HCT116 (cell line): Measurements from ENCODE around the gene VSTM1. TPM values are rescaled to one million over a fixed set of nuclear protein-coding genes. Genes with fewer than 3 reads are reported as not detected.

ENCODE experiments used
- ATAC-seq: fragments of 200-7000 bp; cut with Tn5 transposase; 2 replicates; pipeline ENCODE4 v1.9.1; 2020; ENCODE audit warnings: mild to moderate bottlenecking, moderate library complexity
- BruUV-seq: library from RNA; stranded (reverse); fragments of 400-500 nt; replicated peaks from 2 replicates; lab custom pipeline; 2021; lab: Mats Ljungman, UMichigan
- CTCF ChIA-PET: fragments of 300-600 bp; sonication (Branson Sonifier 250); formaldehyde crosslinking; loops from one replicate; lab custom pipeline; 2021; ENCODE audit warnings: antibody characterized with exemption; lab: Charles Lee
- POLR2A ChIA-PET: fragments of 300-600, 350-600 bp; sonication (Branson Sonifier 250); formaldehyde crosslinking; loops from one replicate; lab custom pipeline; 2021; ENCODE audit warnings: antibody characterized with exemption; lab: Charles Lee
- RAD21 ChIA-PET, 2 experiments: fragments of 300-600 bp; sonication (Branson Sonifier 250); formaldehyde crosslinking; loops; one replicate each; lab custom pipeline; 2023; ENCODE audit warnings: low total read pairs in 2 of 2; ENCODE audit not compliant: uncharacterized antibody in 2 of 2, unreplicated experiment in 2 of 2, low non-redundant PET in 1 of 2; lab: Charles Lee
- DNase-seq: peaks from one replicate; pipeline ENCODE4 v3.0.0-alpha.2; 2010; ENCODE audit warnings: low read depth, low spot score
- H2AFZ ChIP-seq: fragments of 200-600 bp; shearing (Covaris generic), sonication (generic); 2 replicates; pipeline ENCODE4 v1.6.1; 2017; ENCODE audit warnings: low read depth, mixed run types, mixed read lengths, antibody characterized with exemption, low read length; ENCODE audit not compliant: poor library complexity, severe bottlenecking
- H3K27ac ChIP-seq: 2 replicates; pipeline ENCODE4 v1.5.1; 2012; ENCODE audit warnings: low read depth, low read length
- H3K27me3 ChIP-seq: fragments of 200-600 bp; sonication (generic); 2 replicates; pipeline ENCODE4 v1.6.1; 2016; ENCODE audit warnings: mixed run types, low read length, mixed read lengths; ENCODE audit not compliant: insufficient read depth
- H3K36me3 ChIP-seq, 2 experiments: fragments of 200-500 bp in 1 of 2; fragments of 200-600 bp in 1 of 2; sonication (Bioruptor generic) in 1 of 2; sonication (generic) in 1 of 2; 2 replicates each; pipeline versions ENCODE4 v1.5.1 to v1.6.1; 2014 to 2016; ENCODE audit warnings: low read length in 2 of 2, inconsistent platforms in 1 of 2, mixed read lengths in 1 of 2, mixed run types in 1 of 2; ENCODE audit not compliant: insufficient read depth in 2 of 2, control insufficient read depth in 1 of 2
- H3K4me1 ChIP-seq, 2 experiments: fragments of 200-600 bp in 1 of 2; sonication (generic) in 1 of 2; 2 replicates each; pipeline versions ENCODE4 v1.5.1 to v1.6.1; 2012 to 2017; ENCODE audit warnings: low read length in 2 of 2, inconsistent platforms in 1 of 2, mild to moderate bottlenecking in 1 of 2, mixed read lengths in 1 of 2, mixed run types in 1 of 2, moderate library complexity in 1 of 2; ENCODE audit not compliant: insufficient read depth in 2 of 2, control insufficient read depth in 1 of 2
- H3K4me2 ChIP-seq: fragments of 200-600 bp; sonication (generic); 2 replicates; pipeline ENCODE4 v1.6.1; 2017; ENCODE audit warnings: mixed run types, low read length, mixed read lengths
- H3K4me3 ChIP-seq, 2 experiments: fragments of 200-600 bp in 1 of 2; sonication (generic) in 1 of 2; replicated peaks in 1 of 2; 2 replicates each; pipeline ENCODE4 v1.5.1; 2011 to 2016; ENCODE audit warnings: low read length in 2 of 2, control low read depth in 1 of 2, low read depth in 1 of 2, mild to moderate bottlenecking in 1 of 2, mixed read lengths in 1 of 2, mixed run types in 1 of 2
- H3K79me2 ChIP-seq: fragments of 200-600 bp; sonication (generic); 2 replicates; pipeline ENCODE4 v1.6.1; 2017; ENCODE audit warnings: mild to moderate bottlenecking, mixed run types, low read length, moderate library complexity, mixed read lengths; ENCODE audit not compliant: insufficient read depth
- H3K9ac ChIP-seq: fragments of 200-600 bp; sonication (generic); 2 replicates; pipeline ENCODE4 v1.6.1; 2016; ENCODE audit warnings: low read length, mixed read lengths
- H3K9me2 ChIP-seq: fragments of 200-600 bp; sonication (generic), shearing (Covaris generic); 2 replicates; pipeline ENCODE4 v1.6.1; 2017; ENCODE audit warnings: mixed run types, mild to moderate bottlenecking, moderate library complexity; ENCODE audit not compliant: insufficient read depth
- H3K9me3 ChIP-seq, 2 experiments: fragments of 200-500 bp in 1 of 2; fragments of 200-600 bp in 1 of 2; sonication (Bioruptor generic) in 1 of 2; sonication (generic) in 1 of 2; 2 replicates each; pipeline ENCODE4 v1.6.1; 2014 to 2017; ENCODE audit warnings: low read length in 2 of 2, mixed read lengths in 2 of 2, inconsistent platforms in 1 of 2, low read depth in 1 of 2, mild to moderate bottlenecking in 1 of 2, mixed run types in 1 of 2, moderate library complexity in 1 of 2; ENCODE audit not compliant: control insufficient read depth in 1 of 2, insufficient read depth in 1 of 2
- H4K20me1 ChIP-seq: fragments of 200-600 bp; sonication (generic), shearing (Covaris generic); 2 replicates; pipeline ENCODE4 v1.6.1; 2017; ENCODE audit warnings: mixed run types, mild to moderate bottlenecking, moderate library complexity; ENCODE audit not compliant: insufficient read depth
- ATF3 ChIP-seq: IDR thresholded peaks from 2 replicates; pipeline ENCODE4 v1.6.1; 2012
- CBX3 ChIP-seq: IDR thresholded peaks from 2 replicates; pipeline ENCODE4 v1.6.1; 2012; ENCODE audit warnings: low read depth
- CEBPB ChIP-seq: IDR thresholded peaks from 2 replicates; pipeline ENCODE4 v1.6.1; 2012; ENCODE audit warnings: low read depth
- CTCF ChIP-seq, 3 experiments: fragments of 200-600 bp in 1 of 3; sonication (generic) in 1 of 3; IDR thresholded peaks in 2 of 3; conservative IDR thresholded peaks in 1 of 3; 2 replicates each; pipeline ENCODE4 v1.5.1; 2012 to 2017; ENCODE audit warnings: low read depth in 2 of 3, low read length in 2 of 3, antibody characterized with exemption in 1 of 3, borderline replicate concordance in 1 of 3, control low read depth in 1 of 3, mild to moderate bottlenecking in 1 of 3, mixed read lengths in 1 of 3, mixed run types in 1 of 3, moderate library complexity in 1 of 3; ENCODE audit not compliant: insufficient read depth in 1 of 3
- EGR1 ChIP-seq: IDR thresholded peaks from 2 replicates; pipeline ENCODE4 v1.6.1; 2012; ENCODE audit warnings: low read depth
- ELF1 ChIP-seq: IDR thresholded peaks from 2 replicates; pipeline ENCODE4 v1.6.1; 2012; ENCODE audit warnings: low read depth, borderline replicate concordance
- EZH2 ChIP-seq: fragments of 200-600 bp; sonication (generic); IDR thresholded peaks from 2 replicates; pipeline ENCODE4 v1.6.1; 2017; ENCODE audit warnings: antibody characterized with exemption, mixed run types
- EZH2phosphoT487 ChIP-seq: fragments of 200-600 bp; IDR thresholded peaks from 2 replicates; pipeline ENCODE4 v1.6.1; 2018; ENCODE audit warnings: antibody characterized with exemption, borderline replicate concordance
- POLR2A ChIP-seq: IDR thresholded peaks from 2 replicates; pipeline ENCODE4 v1.7.0; 2011; ENCODE audit warnings: borderline replicate concordance; ENCODE audit not compliant: insufficient read depth, insufficient read length; ENCODE audit errors: extremely low read depth
- POLR2AphosphoS5 ChIP-seq: IDR thresholded peaks from 2 replicates; pipeline ENCODE4 v1.6.1; 2011; ENCODE audit warnings: mild to moderate bottlenecking, low read depth, low read length, moderate library complexity
- SIN3A ChIP-seq: IDR thresholded peaks from 2 replicates; pipeline ENCODE4 v1.6.1; 2012; ENCODE audit warnings: low read depth
- SRF ChIP-seq: IDR thresholded peaks from 2 replicates; pipeline ENCODE4 v1.6.1; 2012; ENCODE audit warnings: low read depth
- ZBTB33 ChIP-seq: IDR thresholded peaks from 2 replicates; pipeline ENCODE4 v1.6.1; 2011; ENCODE audit warnings: mild to moderate bottlenecking, low read length, moderate library complexity; ENCODE audit not compliant: insufficient replicate concordance; ENCODE audit errors: extremely low read depth
- ZFX ChIP-seq: fragments of 450-650 bp; IDR thresholded peaks from 2 replicates; pipeline ENCODE4 v1.6.1; 2017
- ZNF274 ChIP-seq: fragments of 200-500 bp; sonication (Bioruptor generic); IDR thresholded peaks from 2 replicates; pipeline ENCODE4 v1.6.1; 2014; ENCODE audit warnings: mild to moderate bottlenecking, low read depth, low read length, inconsistent platforms
- intact Hi-C: fragments of 100-400 bp; cut with micrococcal nuclease; formaldehyde crosslinking; loops from 2 replicates; pipeline ENCODE4 v1.10.0; 2022
- total RNA-seq: library from RNA; stranded (reverse); gene quantifications from one replicate; pipeline ENCODE4 v1.2.1, GENCODE V29; 2021; ENCODE audit not compliant: unreplicated experiment

Gene VSTM1
- total RNA-seq, 1 experiment from 2014 or later, result not detected

GRCh38 chr19:54074851-54075250 lies 11.2 kb upstream of the VSTM1 start:
- no peaks in the 10 kb centered on the region; a peak in 1 of 4 replicates for H3K9me3 ChIP-seq
- no peak overlapping the region for H2AFZ ChIP-seq
- H3K9me2 ChIP-seq, result no peaks in the 10 kb centered on the region
- H3K36me3 ChIP-seq, result no peaks in the 10 kb centered on the region
- no peak overlapping the region for H3K4me2 ChIP-seq
- ChIA-PET RAD21 (no interaction called here), POLR2A (no interaction called here), CTCF (no interaction called here)
- intact Hi-C loops, result no loop called here
- H3K9ac ChIP-seq, result no peak overlapping the region
- no peaks in the 10 kb centered on the region for H4K20me1 ChIP-seq
- BruUV-seq, result no TSS peak
- H3K79me2 ChIP-seq, result no peaks in the 10 kb centered on the region
- H3K4me3 ChIP-seq, result no peak overlapping the region
- H3K27ac ChIP-seq, result no peak overlapping the region
- DNase-seq, result no peak
- no peaks in the 10 kb centered on the region for H3K4me1 ChIP-seq
- no peak for TF ChIP-seq SIN3A
- TF ChIP-seq EGR1, result no peak
- TF ChIP-seq ZFX, result no peak
- TF ChIP-seq, all 23 proteins: peak for 0
- H3K27me3 ChIP-seq, result no peaks in the 10 kb centered on the region
- no peak for ATAC-seq

GRCh38 chr19:54073829-54074228 lies 10.1 kb upstream of the VSTM1 start:
- H3K9me2 ChIP-seq, result no peaks in the 10 kb centered on the region
- H3K36me3 ChIP-seq, result no peaks in the 10 kb centered on the region
- no peak for DNase-seq
- intact Hi-C loops, result no loop called here
- H3K4me3 ChIP-seq, result no peak overlapping the region
- H3K9ac ChIP-seq, result no peak overlapping the region
- BruUV-seq, result no TSS peak
- H3K4me2 ChIP-seq, result no peak overlapping the region
- no peaks in the 10 kb centered on the region for H3K4me1 ChIP-seq
- H3K9me3 ChIP-seq, result peaks cover 0 to 9% of the 10 kb centered on the region in 2 experiments; a peak in 2 of 4 replicates
- ATAC-seq, result no peak
- no peak overlapping the region for H3K27ac ChIP-seq
- TF ChIP-seq CEBPB (no peak), ZBTB33 (no peak), ZFX (no peak), ZNF274 (no peak), EGR1 (no peak), POLR2A (no peak), ATF3 (no peak), SIN3A (no peak), POLR2AphosphoS5 (no peak), SRF (no peak), EZH2phosphoT487 (no peak), CBX3 (no peak), ELF1 (no peak), CTCF (IDR thresholded peaks at IDR 0.05 in 2 of 3, conservative IDR thresholded peaks at IDR 0.05 in 1 of 3; ENCODE audit: borderline replicate concordance in 1 of 3, insufficient read depth in 1 of 3, low read depth in 2 of 3, low read length in 2 of 3) (no peak), EZH2 (no peak)
- TF ChIP-seq, all 23 proteins: peak for 0
- no peak overlapping the region for H2AFZ ChIP-seq
- CTCF ChIA-PET, result no interaction called here
- H4K20me1 ChIP-seq, result no peaks in the 10 kb centered on the region
- POLR2A ChIA-PET, result no interaction called here
- H3K27me3 ChIP-seq, result no peaks in the 10 kb centered on the region
- no peaks in the 10 kb centered on the region for H3K79me2 ChIP-seq
- RAD21 ChIA-PET, result no interaction called here
